Right lobe of liver (tissue), 6 donors: Measurements from ENCODE around the gene RPS14. TPM values are rescaled to one million over a fixed set of nuclear protein-coding genes. Genes with fewer than 3 reads are reported as not detected.

ENCODE experiments used
- ATAC-seq, 4 donors: fragments of 200-7000 bp; cut with Tn5 transposase; one replicate each; pipeline ENCODE4 v1.9.1; 2020; ENCODE audit warnings: mild to moderate bottlenecking in 4 of 4, moderate library complexity in 4 of 4
- DNase-seq, 3 donors: peaks; one replicate each; pipeline ENCODE4 v3.0.0-alpha.2; 2020
- H3K27ac ChIP-seq, 3 donors: fragments of 200-600 bp; one replicate each; pipeline ENCODE4 v1.8.0; 2022
- H3K27me3 ChIP-seq, 2 donors: fragments of 200-600 bp; one replicate each; pipeline ENCODE4 v1.8.0; 2022
- H3K36me3 ChIP-seq, 4 donors: fragments of 200-600 bp; sonication (generic) in 1 of 4; one replicate each; pipeline versions ENCODE4 v1.5.1 to v1.8.0; 2017 to 2022; ENCODE audit warnings: control low read depth in 1 of 4
- H3K4me1 ChIP-seq, 4 donors: fragments of 200-600 bp; sonication (generic) in 1 of 4; one replicate each; pipeline versions ENCODE4 v1.5.1 to v1.8.0; 2017 to 2022; ENCODE audit warnings: control low read depth in 1 of 4
- H3K4me3 ChIP-seq, 3 donors: fragments of 200-600 bp; one replicate each; pipeline ENCODE4 v1.8.0; 2022
- H3K9me3 ChIP-seq, 4 donors: fragments of 200-600 bp; sonication (generic) in 1 of 4; one replicate each; pipeline versions ENCODE4 v1.5.1 to v1.8.0; 2017 to 2022; ENCODE audit warnings: control low read depth in 1 of 4
- POLR2A ChIP-seq: fragments of 450-650 bp; IDR thresholded peaks from one replicate; pipeline ENCODE4 v1.6.1; 2017; ENCODE audit warnings: antibody characterized with exemption, mild to moderate bottlenecking
- WGBS: methylation state at CpG from one replicate; pipeline ENCODE4 v1.1.6; 2018; ENCODE audit warnings: low coverage, low lambda C conversion rate; ENCODE audit not compliant: insufficient coverage; ENCODE audit errors: missing lambda C conversion rate; 5-methylcytosine and 5-hydroxymethylcytosine counted together
- intact Hi-C, 2 donors: fragments of 100-400 bp; cut with DNase I; formaldehyde crosslinking; loops; one replicate each; pipeline versions ENCODE4 v1.11.2 to v1.14.1; 2022
- total RNA-seq, 6 experiments: library from RNA; depleted of rRNA in 2 of 6; stranded (reverse); fragments of >200 nt in 2 of 6; fragmentation: NEBNext Ultra II Directional in 3 of 6; extraction: Animal tissue kit (Norgen Biotek cat#: 25700) in 3 of 6; gene quantifications; one replicate each; pipeline versions ENCODE4 v1.1.0 to v1.2.4, GENCODE V29; 2016 to 2023
- TF ChIP-seq, protein P1 (sequence below), 4 donors: fragments of 200-600 bp in 3 of 4; fragments of 450-650 bp in 1 of 4; IDR thresholded peaks; one replicate each; pipeline versions ENCODE4 v1.5.1 to v1.8.0; 2016 to 2022; ENCODE audit warnings: antibody characterized with exemption in 4 of 4, mild to moderate bottlenecking in 2 of 4
- donor health status: DM: no; HTN: yes; CAD: no.
- donor health status: DM: no; HTN: no; CAD: no.
- donor health status: DM: no; HTN: no; CAD: no.
- donor health status: DM: no; HTN: yes; CAD: no.
- donor health status: DM: no; HTN: yes; CAD: no.

RPS14 gene
- total RNA-seq, 6 experiments from 2014 or later = 573 to 800 (median 663) TPM

DNA sequence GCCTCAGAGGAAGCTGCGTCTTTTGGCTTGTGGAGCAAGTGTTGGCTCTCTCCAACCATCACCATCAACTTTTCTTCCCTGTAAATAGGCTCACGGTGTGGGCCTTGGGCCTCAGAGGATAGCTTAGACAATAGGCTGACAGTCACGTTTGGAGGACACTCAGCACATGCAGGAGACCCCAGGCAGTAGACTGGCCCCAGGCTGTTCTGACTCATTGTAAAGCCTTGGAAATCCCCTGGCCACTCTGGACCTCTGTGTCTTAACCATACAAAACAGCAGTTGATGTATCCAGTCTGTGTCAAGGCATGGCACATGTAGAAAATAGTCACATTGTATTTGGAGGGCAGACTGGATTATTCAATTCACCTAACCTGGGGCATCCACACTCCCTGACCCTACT, 55.4 kb downstream of the RPS14 start:
- H3K4me3 ChIP-seq = no peak overlapping the region
- H3K9me3 ChIP-seq = no peaks in the 10 kb centered on the region
- ATAC-seq = no peak
- intact Hi-C loops = no loop called here
- no peaks in the 10 kb centered on the region for H3K4me1 ChIP-seq
- no peak for TF ChIP-seq POLR2A
- TF ChIP-seq, protein P1, sequence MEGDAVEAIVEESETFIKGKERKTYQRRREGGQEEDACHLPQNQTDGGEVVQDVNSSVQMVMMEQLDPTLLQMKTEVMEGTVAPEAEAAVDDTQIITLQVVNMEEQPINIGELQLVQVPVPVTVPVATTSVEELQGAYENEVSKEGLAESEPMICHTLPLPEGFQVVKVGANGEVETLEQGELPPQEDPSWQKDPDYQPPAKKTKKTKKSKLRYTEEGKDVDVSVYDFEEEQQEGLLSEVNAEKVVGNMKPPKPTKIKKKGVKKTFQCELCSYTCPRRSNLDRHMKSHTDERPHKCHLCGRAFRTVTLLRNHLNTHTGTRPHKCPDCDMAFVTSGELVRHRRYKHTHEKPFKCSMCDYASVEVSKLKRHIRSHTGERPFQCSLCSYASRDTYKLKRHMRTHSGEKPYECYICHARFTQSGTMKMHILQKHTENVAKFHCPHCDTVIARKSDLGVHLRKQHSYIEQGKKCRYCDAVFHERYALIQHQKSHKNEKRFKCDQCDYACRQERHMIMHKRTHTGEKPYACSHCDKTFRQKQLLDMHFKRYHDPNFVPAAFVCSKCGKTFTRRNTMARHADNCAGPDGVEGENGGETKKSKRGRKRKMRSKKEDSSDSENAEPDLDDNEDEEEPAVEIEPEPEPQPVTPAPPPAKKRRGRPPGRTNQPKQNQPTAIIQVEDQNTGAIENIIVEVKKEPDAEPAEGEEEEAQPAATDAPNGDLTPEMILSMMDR (IDR thresholded peaks at IDR 0.05) = no peak
- no peaks in the 10 kb centered on the region for H3K27me3 ChIP-seq
- H3K36me3 ChIP-seq = peaks cover 0 to 45% (median 12%) of the 10 kb centered on the region in 4 donors
- no peak overlapping the region for H3K27ac ChIP-seq
- WGBS = 80% methylated on average over 1 of the region's 3 CpGs
- no peak for DNase-seq

- intact Hi-C loops = no loop called here
- Histone ChIP-seq H3K4me3 (no peak overlapping the region), H3K9me3 (no peaks in the 10 kb centered on the region), H3K27me3 (no peaks in the 10 kb centered on the region), H3K4me1 (no peaks in the 10 kb centered on the region), H3K36me3 (peaks cover 0 to 44% (median 14%) of the 10 kb centered on the region in 4 donors), H3K27ac (no peak overlapping the region)
- no peak for TF ChIP-seq POLR2A
- TF ChIP-seq, protein P1 (IDR thresholded peaks at IDR 0.05) = no peak
- 79% methylated on average over 2 of the region's 3 CpGs for WGBS
- ATAC-seq (no peak), DNase-seq (no peak)
These were observed 56.4 kb downstream of the RPS14 start for GRCh38 chr5:150393096-150393645.

- H3K4me3 ChIP-seq = no peak overlapping the region
- 60% methylated on average over 1 of the region's 7 CpGs for WGBS
- DNase-seq = no peak
- no peaks in the 10 kb centered on the region for H3K27me3 ChIP-seq
- peaks cover 0 to 47% (median 17%) of the 10 kb centered on the region in 4 donors for H3K36me3 ChIP-seq
- ATAC-seq = no peak
- H3K27ac ChIP-seq = no peak overlapping the region
- no peaks in the 10 kb centered on the region for H3K4me1 ChIP-seq
- no peaks in the 10 kb centered on the region for H3K9me3 ChIP-seq
- intact Hi-C loops = no loop called here
- TF ChIP-seq, protein P1 (IDR thresholded peaks at IDR 0.05) = no peak
- TF ChIP-seq POLR2A = no peak
These were observed 56.9 kb downstream of the RPS14 start for GRCh38 chr5:150392680-150393079.

Other genes starting within 250 kb of the RPS14 start
- gene CAMK2A, start 160.0 kb downstream of the RPS14 start, total RNA-seq = under 1 TPM in 3 of 6 experiments, not detected in 3; 0.10 to 0.26 (median 0.23) TPM
- gene ARSI, start 146.8 kb downstream of the RPS14 start, total RNA-seq = under 1 TPM in 5 of 6 experiments, not detected in 1; 0.06 to 0.51 (median 0.20) TPM
- 10 to 100 TPM in 2 of 6 experiments, 1 to 10 TPM in 4; 6.7 to 12.0 (median 8.9) TPM for gene TCOF1, start 92.0 kb downstream of the RPS14 start, total RNA-seq
- gene CD74, start 36.8 kb downstream of the RPS14 start, total RNA-seq = 100 to 1,000 TPM in 5 of 6 experiments, 10 to 100 TPM in 1; 68.4 to 549 (median 211) TPM
- gene NDST1, start 58.4 kb upstream of the RPS14 start, total RNA-seq = 10 to 100 TPM; 38.1 to 97.5 (median 76.0) TPM
- 10 to 100 TPM; 23.4 to 51.8 (median 35.6) TPM for gene SYNPO, start 190.9 kb upstream of the RPS14 start, total RNA-seq
- gene MYOZ3, start 211.5 kb upstream of the RPS14 start, total RNA-seq = under 1 TPM in 3 of 6 experiments, not detected in 3; 0.09 to 0.25 (median 0.12) TPM